K562 (cell line): ENCODE data around the gene SLC8A1. TPM values are rescaled to one million over a fixed set of nuclear protein-coding genes. Genes with fewer than 3 reads are reported as not detected.

Experiments
- ATAC-seq: fragments of 200-7000 bp; cut with Tn5 transposase; 3 replicates; pipeline ENCODE4 v1.9.1; 2020; ENCODE audit warnings: moderate library complexity
- BruUV-seq: library from RNA; stranded (reverse); fragments of 400-500 nt; replicated peaks from 2 replicates; lab custom pipeline; 2021; lab: Mats Ljungman, UMichigan
- CTCF ChIA-PET: fragments of 300-600 bp; formaldehyde crosslinking; extraction: SDS; loops from one replicate; lab custom pipeline; 2021; ENCODE audit warnings: low intra/inter-chr PET ratio; lab: Yijun Ruan, JAX
- POLR2A ChIA-PET: fragments of 300-600, 350-650 bp; sonication (Branson Sonifier 250); formaldehyde crosslinking; extraction: SDS; loops from one replicate; lab custom pipeline; 2021; ENCODE audit warnings: antibody characterized with exemption, inconsistent platforms; lab: Yijun Ruan, JAX
- DNase-seq, 4 experiments: peaks; one replicate each; pipeline versions ENCODE4 v3.0.0 to v3.0.0-alpha.2; 2011 to 2018; ENCODE audit warnings: low spot score in 3 of 4, mixed read lengths in 3 of 4; ENCODE audit errors: extremely low read depth in 1 of 4
- FAIRE-seq: peaks from 2 replicates; lab custom pipeline; 2011; peaks lifted over from hg19 to GRCh38; lab: Jason Lieb, UNC
- H2AFZ ChIP-seq: 2 replicates; pipeline ENCODE4 v1.6.0; 2011; ENCODE audit warnings: low read depth, low read length, control low read depth, inconsistent platforms
- H3K27ac ChIP-seq: fragments of 200-600 bp; 3 replicates; pipeline ENCODE4 v1.8.0; 2011; ENCODE audit warnings: low read depth, mild to moderate bottlenecking, control low read depth, inconsistent platforms, low read length, moderate library complexity, mixed read lengths; ENCODE audit errors: extremely low read depth
- H3K27me3 ChIP-seq, 2 experiments: fragments of 300-600 bp in 1 of 2; 2 replicates in 1 of 2; 3 replicates in 1 of 2; pipeline versions ENCODE4 v1.6.0 to v1.8.0; 2011; ENCODE audit warnings: inconsistent platforms in 2 of 2, low read length in 2 of 2, mild to moderate bottlenecking in 1 of 2, mixed read lengths in 1 of 2, moderate library complexity in 1 of 2; ENCODE audit not compliant: control insufficient read depth in 2 of 2, insufficient read depth in 2 of 2
- H3K36me3 ChIP-seq: fragments of 300-600 bp; 3 replicates; pipeline ENCODE4 v1.8.0; 2011; ENCODE audit warnings: mild to moderate bottlenecking, low read length, inconsistent platforms; ENCODE audit not compliant: control insufficient read depth, insufficient read depth
- H3K4me1 ChIP-seq, 2 experiments: fragments of 200-600 bp in 1 of 2; replicated peaks in 1 of 2; 2 replicates in 1 of 2; 3 replicates in 1 of 2; pipeline versions ENCODE4 v1.5.1 to v1.8.0; 2011; ENCODE audit warnings: inconsistent platforms in 2 of 2, low read length in 2 of 2, mild to moderate bottlenecking in 1 of 2, mixed read lengths in 1 of 2, moderate library complexity in 1 of 2; ENCODE audit not compliant: control insufficient read depth in 2 of 2, insufficient read depth in 2 of 2
- H3K4me2 ChIP-seq: 2 replicates; pipeline ENCODE4 v1.6.1; 2011; ENCODE audit warnings: low read length, control low read depth, inconsistent platforms, mixed read lengths; ENCODE audit not compliant: insufficient read depth
- H3K4me3 ChIP-seq: fragments of 200-600 bp; sonication (generic), shearing (Covaris generic); 2 replicates; pipeline ENCODE4 v1.5.1; 2016; ENCODE audit warnings: control low read depth, inconsistent platforms
- H3K79me2 ChIP-seq: fragments of 200-600 bp; 3 replicates; pipeline ENCODE4 v1.8.0; 2011; ENCODE audit warnings: low read length, inconsistent platforms; ENCODE audit not compliant: control insufficient read depth, insufficient read depth
- H3K9ac ChIP-seq, 2 experiments: 2 replicates each; pipeline versions ENCODE4 v1.6.0 to v1.6.1; 2011; ENCODE audit warnings: low read depth in 2 of 2, low read length in 2 of 2, control low read depth in 1 of 2, inconsistent platforms in 1 of 2, mild to moderate bottlenecking in 1 of 2, mixed read lengths in 1 of 2; ENCODE audit not compliant: insufficient read depth in 1 of 2
- H3K9me1 ChIP-seq: one replicate; pipeline ENCODE4 v1.6.0; 2011; ENCODE audit warnings: inconsistent platforms, mild to moderate bottlenecking, low read length, moderate library complexity; ENCODE audit not compliant: control insufficient read depth, insufficient read depth
- H3K9me3 ChIP-seq: replicated peaks from 2 replicates; pipeline ENCODE4 v1.5.1; 2011; ENCODE audit warnings: low read depth, low read length, inconsistent platforms; ENCODE audit not compliant: control insufficient read depth, insufficient read depth
- H4K20me1 ChIP-seq: replicated peaks from 2 replicates; pipeline ENCODE4 v1.6.1; 2011; ENCODE audit warnings: low read length, inconsistent platforms, mixed read lengths; ENCODE audit not compliant: control insufficient read depth, insufficient read depth
- EP300 ChIP-seq: IDR thresholded peaks from 2 replicates; pipeline ENCODE4 v1.6.1; 2012; ENCODE audit warnings: low read length, improper control_type of control experiment
- EWSR1 ChIP-seq: fragments of 450-650 bp; IDR thresholded peaks from 2 replicates; pipeline ENCODE4 v1.6.1; 2018; ENCODE audit warnings: borderline replicate concordance, mild to moderate bottlenecking, low read depth, moderate library complexity; ENCODE audit not compliant: partially characterized antibody
- HMG20A ChIP-seq: fragments of 450-650 bp; formaldehyde crosslinking; conservative IDR thresholded peaks from 2 replicates; pipeline ENCODE4 v1.4.0; 2020; ENCODE audit warnings: mild to moderate bottlenecking, mixed read lengths
- MBD2 ChIP-seq: sonication (generic); IDR thresholded peaks from 2 replicates; pipeline ENCODE4 v1.6.1; 2016; ENCODE audit warnings: low read depth, borderline replicate concordance
- NR1H2 ChIP-seq: sonication (generic); formaldehyde crosslinking; IDR thresholded peaks from 2 replicates; pipeline ENCODE4 v1.4.0; 2020; ENCODE audit warnings: mild to moderate bottlenecking, missing genetic modification reagents
- NR2C1 ChIP-seq, 2 experiments: fragments of 450-650 bp; IDR thresholded peaks; 2 replicates each; pipeline ENCODE4 v1.6.1; 2017; ENCODE audit warnings: mild to moderate bottlenecking in 2 of 2, antibody characterized with exemption in 1 of 2, inconsistent platforms in 1 of 2, missing compliant biosample characterization in 1 of 2, missing genetic modification characterization in 1 of 2
- RAD51 ChIP-seq: fragments of 450-650 bp; IDR thresholded peaks from 2 replicates; pipeline ENCODE4 v1.7.1; 2016; ENCODE audit warnings: low read depth, mild to moderate bottlenecking, borderline replicate concordance
- RHOXF2B ChIP-seq: fragments of 250-450 bp; sonication (Bioruptor Pico); conservative IDR thresholded peaks from 2 replicates; pipeline ENCODE4 v1.5.1; 2021
- SRSF9 ChIP-seq: fragments of 200-400 bp; formaldehyde crosslinking; IDR thresholded peaks from 2 replicates; pipeline ENCODE4 v1.6.1; 2017; ENCODE audit warnings: low read depth, low read length, borderline replicate concordance
- ZBTB11 ChIP-seq, 3 experiments: fragments of 200-800 bp in 1 of 3; fragments of 250-450 bp in 1 of 3; fragments of 450-650 bp in 1 of 3; sonication (Bioruptor Pico) in 1 of 3; sonication (Bioruptor generic) in 1 of 3; formaldehyde crosslinking in 1 of 3; IDR thresholded peaks; 2 replicates each; pipeline versions ENCODE4 v1.6.1 to v1.8.0; 2016 to 2022; ENCODE audit warnings: mild to moderate bottlenecking in 2 of 3, missing genetic modification characterization in 2 of 3, missing compliant biosample characterization in 1 of 3, moderate library complexity in 1 of 3
- ZNF239 ChIP-seq: fragments of 250-450 bp; sonication (Bioruptor Pico); IDR thresholded peaks from 2 replicates; pipeline ENCODE4 v1.4.0; 2020; ENCODE audit warnings: mild to moderate bottlenecking
- ZZZ3 ChIP-seq: fragments of 450-650 bp; IDR thresholded peaks from 2 replicates; pipeline ENCODE4 v1.6.1; 2016; ENCODE audit warnings: antibody characterized with exemption, mild to moderate bottlenecking, moderate library complexity
- WGBS: fragments of 100-300 bp; shearing (Covaris generic); methylation state at CpG from one replicate; pipeline ENCODE4 v1.1.6; 2016; ENCODE audit warnings: low coverage, mixed read lengths; ENCODE audit not compliant: insufficient coverage; ENCODE audit errors: missing lambda C conversion rate; 5-methylcytosine and 5-hydroxymethylcytosine counted together
- in situ Hi-C: fragments of 300-500 bp; cut with MboI; formaldehyde crosslinking; loops from 4 replicates; pipeline ENCODE4 v1.15.0; 2018; ENCODE audit warnings: inconsistent platforms, mixed read lengths
- intact Hi-C: fragments of 100-400 bp; cut with micrococcal nuclease; formaldehyde crosslinking; loops from 2 replicates; pipeline ENCODE4 v1.14.2; 2022
- polyA plus RNA-seq, 8 experiments: library from polyadenylated mRNA; depleted of rRNA in 4 of 8; stranded (reverse) in 5 of 8; unstranded in 3 of 8; fragments of >200 nt; fragmentation: Nextera tagmentation in 2 of 8; fragmentation: Illumina TruSeq in 1 of 8; extraction: Ambion mirVana in 2 of 8; extraction: Trizol in 1 of 8; gene quantifications; 2 replicates each; pipeline versions ENCODE4 v1.2.1 to v1.2.3, GENCODE V29; 2011 to 2014; ENCODE audit warnings: inconsistent platforms in 1 of 8, missing spikeins in 1 of 8
- total RNA-seq, 7 experiments: library from RNA; depleted of rRNA in 6 of 7; stranded (reverse); fragments of >200 nt in 6 of 7; fragmentation: Illumina TruSeq in 2 of 7; extraction: Trizol in 2 of 7; gene quantifications; 2 replicates each; pipeline versions ENCODE4 v1.2.1 to v1.2.3, GENCODE V29; 2011 to 2021; ENCODE audit warnings: low replicate concordance in 1 of 7

Gene SLC8A1
- total and polyA plus RNA-seq, 9 of the 15 experiments (the other 6 are each of a cell fraction or from before 2014, with no cell fraction given): not detected

- ChIA-PET POLR2A (no interaction called here), CTCF (no interaction called here)
- H3K4me1 ChIP-seq: no peaks in the 10 kb centered on the region
- H3K4me3 ChIP-seq: no peak overlapping the region
- H3K9ac ChIP-seq: no peak overlapping the region
- H2AFZ ChIP-seq: no peak overlapping the region
- WGBS: 3% methylated on average over 3 of the region's 3 CpGs
- no peak for FAIRE-seq
- H3K36me3 ChIP-seq: no peaks in the 10 kb centered on the region
- in situ Hi-C loops: no loop called here
- no peaks in the 10 kb centered on the region for H3K9me1 ChIP-seq
- H4K20me1 ChIP-seq: no peaks in the 10 kb centered on the region
- H3K27ac ChIP-seq: no peak overlapping the region
- no peak for TF ChIP-seq EP300
- no peak for TF ChIP-seq ZBTB11 (CRISPR knock-in tag; IDR thresholded peaks at IDR 0.05)
- no peak for TF ChIP-seq MBD2
- no peak for TF ChIP-seq EWSR1
- TF ChIP-seq ZZZ3: no peak
- no peak for TF ChIP-seq HMG20A (CRISPR knock-in tag)
- no peak for TF ChIP-seq ZNF239 (CRISPR knock-in tag)
- no peak for TF ChIP-seq RHOXF2B (CRISPR knock-in tag)
- no peak for TF ChIP-seq RAD51
- no peak for TF ChIP-seq NR1H2 (CRISPR knock-in tag)
- TF ChIP-seq NR2C1 (IDR thresholded peaks at IDR 0.05): no peak
- no peak for TF ChIP-seq NR2C1 (tag; IDR thresholded peaks at IDR 0.05)
- TF ChIP-seq SRSF9: no peak
- DNase-seq: no peak
- H3K27me3 ChIP-seq: no peaks in the 10 kb centered on the region
- H3K4me2 ChIP-seq: no peak overlapping the region
- H3K79me2 ChIP-seq: no peaks in the 10 kb centered on the region
- intact Hi-C loops: no loop called here
- no peak for ATAC-seq
- H3K9me3 ChIP-seq: no peaks in the 10 kb centered on the region
- BruUV-seq: no TSS peak
Observed at GRCh38 chr2:40228310-40228709, 223.6 kb downstream of the SLC8A1 start.
